Transverse colon (tissue), 4 donors: Measurements from ENCODE around the gene PROK1.

Experiments
- CTCF ChIP-seq, 5 experiments: fragments of 200-600 bp in 3 of 5; fragments of 450-650 bp in 2 of 5; sonication (generic) in 3 of 5; IDR thresholded peaks; 1 replicate in 2 of 5; 2 replicates in 3 of 5; pipeline ENCODE4 v1.5.1; 2016 to 2017; ENCODE audit warnings: antibody characterized with exemption in 5 of 5, inconsistent platforms in 3 of 5, mild to moderate bottlenecking in 2 of 5, moderate library complexity in 1 of 5
- POLR2A ChIP-seq: fragments of 450-650 bp; IDR thresholded peaks from one replicate; pipeline ENCODE4 v1.6.1; 2016; ENCODE audit warnings: antibody characterized with exemption, mild to moderate bottlenecking, moderate library complexity
- POLR2AphosphoS5 ChIP-seq, 3 donors: sonication (generic); formaldehyde crosslinking; IDR thresholded peaks; one replicate each; pipeline ENCODE4 v1.6.1; 2016; ENCODE audit warnings: antibody characterized with exemption in 3 of 3

GRCh38 chr1:110463725-110464124 lies 12.8 kb downstream of the PROK1 start:
- TF ChIP-seq POLR2A, result no peak
- TF ChIP-seq CTCF (IDR thresholded peaks at IDR 0.05), result no peak
- no peak for TF ChIP-seq POLR2AphosphoS5 (IDR thresholded peaks at IDR 0.05)
